Measurements from ENCODE around the gene ZNF107.

The ZNF107 gene

DNA sequence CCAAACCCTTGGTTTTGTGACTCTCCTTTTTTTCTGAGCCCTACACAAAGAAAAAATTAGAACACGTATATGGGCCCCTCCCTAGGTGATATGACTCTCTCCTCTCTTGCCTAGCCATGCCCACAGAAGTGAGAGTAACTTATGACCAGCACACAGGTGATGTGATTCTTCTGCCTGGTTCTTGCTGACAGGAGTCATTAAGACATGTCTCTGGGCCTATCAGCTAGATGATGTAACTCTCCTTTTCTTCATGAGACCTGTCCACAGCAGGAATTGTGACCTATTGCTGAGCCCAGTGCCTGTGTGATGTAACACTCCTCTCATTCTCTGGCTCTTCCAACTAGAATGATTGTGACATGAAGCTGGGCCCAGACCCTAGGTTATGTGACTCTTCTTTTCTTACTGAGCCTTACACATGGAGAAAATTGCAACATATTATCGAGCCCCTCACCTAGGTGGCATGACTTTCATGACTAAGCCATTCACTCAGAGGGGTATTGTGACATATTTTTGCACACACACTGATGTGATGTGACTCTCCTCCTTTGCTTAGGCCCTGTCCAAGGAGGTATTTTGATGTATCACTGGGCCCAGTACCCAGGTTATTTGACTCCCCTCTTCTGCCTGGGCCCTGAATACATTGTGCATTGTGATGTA lies 31.4 kb upstream of the ZNF107 start:
- H3K4me3 ChIP-seq (ENCODE audit: low read depth, low read length): no peak overlapping the region
- TF ChIP-seq, protein P1, sequence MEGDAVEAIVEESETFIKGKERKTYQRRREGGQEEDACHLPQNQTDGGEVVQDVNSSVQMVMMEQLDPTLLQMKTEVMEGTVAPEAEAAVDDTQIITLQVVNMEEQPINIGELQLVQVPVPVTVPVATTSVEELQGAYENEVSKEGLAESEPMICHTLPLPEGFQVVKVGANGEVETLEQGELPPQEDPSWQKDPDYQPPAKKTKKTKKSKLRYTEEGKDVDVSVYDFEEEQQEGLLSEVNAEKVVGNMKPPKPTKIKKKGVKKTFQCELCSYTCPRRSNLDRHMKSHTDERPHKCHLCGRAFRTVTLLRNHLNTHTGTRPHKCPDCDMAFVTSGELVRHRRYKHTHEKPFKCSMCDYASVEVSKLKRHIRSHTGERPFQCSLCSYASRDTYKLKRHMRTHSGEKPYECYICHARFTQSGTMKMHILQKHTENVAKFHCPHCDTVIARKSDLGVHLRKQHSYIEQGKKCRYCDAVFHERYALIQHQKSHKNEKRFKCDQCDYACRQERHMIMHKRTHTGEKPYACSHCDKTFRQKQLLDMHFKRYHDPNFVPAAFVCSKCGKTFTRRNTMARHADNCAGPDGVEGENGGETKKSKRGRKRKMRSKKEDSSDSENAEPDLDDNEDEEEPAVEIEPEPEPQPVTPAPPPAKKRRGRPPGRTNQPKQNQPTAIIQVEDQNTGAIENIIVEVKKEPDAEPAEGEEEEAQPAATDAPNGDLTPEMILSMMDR (IDR thresholded peaks at IDR 0.05; ENCODE audit: low read depth, low read length): no peak
- in situ Hi-C loops (cut with HindIII; ENCODE audit: low sequenced_read_pairs): no loop called here
- no peak for DNase-seq (ENCODE audit: low read depth, low spot score)

DNA sequence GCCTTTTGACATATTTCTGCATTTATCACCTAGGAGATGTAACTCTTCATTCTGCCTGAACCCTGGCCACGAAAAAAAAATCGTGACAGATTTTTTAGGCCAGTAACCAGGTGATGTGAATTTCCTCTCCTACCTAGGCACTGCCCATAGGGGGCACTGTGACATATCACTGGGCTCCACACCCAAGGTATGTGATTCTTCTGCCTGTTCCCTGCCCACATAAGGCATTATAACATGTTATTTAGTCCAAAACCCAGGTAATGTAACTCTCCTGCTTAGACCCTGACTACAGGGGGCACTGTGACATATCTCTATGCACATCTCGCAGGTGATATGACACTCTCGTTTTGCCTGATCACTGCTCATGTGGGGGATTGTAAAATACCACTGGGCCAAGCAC lies 29.5 kb upstream of the ZNF107 start:
- H3K4me3 ChIP-seq (ENCODE audit: low read depth, low read length): no peak overlapping the region
- TF ChIP-seq, protein P1 (IDR thresholded peaks at IDR 0.05; ENCODE audit: low read depth, low read length): no peak
- no peak for DNase-seq (ENCODE audit: low read depth, low spot score)
- in situ Hi-C loops (cut with HindIII; ENCODE audit: low sequenced_read_pairs): no loop called here

DNA sequence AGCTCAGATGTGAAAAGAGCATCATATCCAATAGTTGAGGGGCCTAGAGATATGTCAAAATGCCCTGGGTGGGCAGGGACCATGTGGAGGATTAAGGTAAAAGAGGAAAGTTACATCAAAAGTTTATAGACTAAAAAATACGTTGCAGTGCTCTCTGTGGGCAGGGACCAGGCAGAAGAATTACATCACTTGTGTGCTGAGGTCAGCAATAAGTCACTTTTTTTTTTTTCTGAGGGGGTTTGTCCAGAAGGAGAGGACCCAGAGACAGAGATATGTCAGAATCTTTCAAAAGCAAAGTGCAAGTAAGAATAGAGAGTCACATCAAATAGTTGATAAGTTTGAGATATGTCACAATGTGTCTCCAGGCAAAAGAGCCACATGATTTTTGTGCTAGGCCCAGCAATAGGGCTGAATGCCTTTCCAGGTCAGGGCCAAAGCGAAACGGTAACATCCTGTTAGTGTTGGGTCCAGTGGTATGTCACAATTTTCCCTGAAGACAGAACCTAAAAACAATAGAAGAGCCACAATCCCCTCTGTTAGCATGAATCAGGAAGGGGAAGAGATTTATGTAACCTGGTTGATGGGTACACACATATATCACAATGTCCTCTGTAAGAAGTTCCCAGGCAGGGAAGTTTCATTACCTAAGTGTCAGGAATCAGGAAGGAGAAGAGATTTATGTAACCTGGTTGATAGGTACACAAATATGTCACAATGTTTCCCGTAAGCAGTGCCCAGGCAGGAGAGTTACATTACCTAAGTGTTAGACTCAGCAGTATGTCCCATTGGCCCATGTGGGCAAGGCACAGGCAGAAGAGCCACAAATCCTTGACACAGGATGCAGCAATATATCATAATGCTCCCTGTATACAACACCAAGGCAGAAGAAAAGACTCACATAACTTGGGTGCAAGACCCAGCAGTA lies 28.1 kb upstream of the ZNF107 start:
- H3K4me3 ChIP-seq (ENCODE audit: low read depth, low read length): no peak overlapping the region
- no peak for DNase-seq (ENCODE audit: low read depth, low spot score)
- in situ Hi-C loops (cut with HindIII; ENCODE audit: low sequenced_read_pairs): no loop called here
- TF ChIP-seq, protein P1 (IDR thresholded peaks at IDR 0.05; ENCODE audit: low read depth, low read length): no peak

DNA sequence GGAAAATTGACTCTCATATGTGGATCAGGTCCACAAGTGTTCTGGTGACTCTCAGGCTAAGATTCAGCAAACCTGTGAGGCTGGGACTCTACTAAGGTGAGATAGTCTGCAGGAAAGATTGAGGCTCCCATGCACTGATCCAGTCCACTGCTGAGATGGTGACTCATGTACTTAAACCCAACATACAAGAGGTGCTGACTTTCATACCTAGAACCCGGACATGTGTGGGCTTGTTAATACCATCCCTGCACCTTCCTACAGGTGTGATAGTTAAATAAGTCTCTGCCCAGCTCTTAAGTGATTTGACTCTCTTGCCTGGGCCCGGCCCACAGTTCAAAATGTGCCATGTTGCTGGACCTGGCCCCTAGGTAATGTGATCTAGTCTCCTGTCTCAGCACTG lies 27.1 kb upstream of the ZNF107 start:
- TF ChIP-seq, protein P1 (IDR thresholded peaks at IDR 0.05; ENCODE audit: low read depth, low read length): no peak

DNA sequence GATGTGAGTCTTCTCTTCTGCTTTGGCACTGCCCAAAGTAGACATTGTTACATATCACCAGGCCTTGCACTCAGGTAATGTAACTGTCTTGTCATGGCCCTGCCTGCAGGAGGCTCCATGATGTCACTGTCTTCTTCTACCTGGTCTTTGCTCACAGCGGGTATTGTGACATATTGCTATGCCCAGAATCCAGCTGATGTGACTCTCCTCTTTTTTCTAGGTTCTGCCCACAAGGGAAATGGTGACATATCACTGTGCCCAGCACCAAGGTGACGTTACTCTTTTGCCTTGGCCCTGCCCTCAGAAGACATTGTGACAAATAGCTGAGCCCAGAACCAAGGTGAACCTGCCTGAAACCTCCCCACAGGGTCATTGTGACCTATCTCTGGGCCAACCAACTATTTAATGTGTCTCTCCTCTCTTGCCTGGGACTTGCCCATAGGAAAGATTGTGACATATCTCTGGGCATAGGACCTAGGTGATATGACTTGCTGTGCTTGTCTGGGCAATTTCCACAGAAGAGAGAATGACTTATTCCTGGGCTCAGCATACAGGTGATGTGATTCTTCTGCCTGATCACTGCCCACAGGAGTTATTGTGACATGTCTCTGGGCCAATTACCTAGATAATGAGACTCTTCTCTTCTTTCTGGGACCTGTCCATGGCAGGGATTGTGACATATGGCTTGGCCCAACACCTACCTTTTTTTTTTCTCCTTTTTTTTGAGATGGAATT lies 26.5 kb upstream of the ZNF107 start:
- TF ChIP-seq, protein P1 (IDR thresholded peaks at IDR 0.05; ENCODE audit: low read depth, low read length): no peak
- in situ Hi-C loops (cut with HindIII; ENCODE audit: low sequenced_read_pairs): no loop called here
- no peak overlapping the region for H3K4me3 ChIP-seq (ENCODE audit: low read depth, low read length)
- no peak for DNase-seq (ENCODE audit: low read depth, low spot score)

More for the DNA sequence above, 27.1 kb upstream of the ZNF107 start:
- DNase-seq (ENCODE audit: low read depth, low spot score): no peak
- in situ Hi-C loops (cut with HindIII; ENCODE audit: low sequenced_read_pairs): no loop called here
- no peak overlapping the region for H3K4me3 ChIP-seq (ENCODE audit: low read depth, low read length)

DNA sequence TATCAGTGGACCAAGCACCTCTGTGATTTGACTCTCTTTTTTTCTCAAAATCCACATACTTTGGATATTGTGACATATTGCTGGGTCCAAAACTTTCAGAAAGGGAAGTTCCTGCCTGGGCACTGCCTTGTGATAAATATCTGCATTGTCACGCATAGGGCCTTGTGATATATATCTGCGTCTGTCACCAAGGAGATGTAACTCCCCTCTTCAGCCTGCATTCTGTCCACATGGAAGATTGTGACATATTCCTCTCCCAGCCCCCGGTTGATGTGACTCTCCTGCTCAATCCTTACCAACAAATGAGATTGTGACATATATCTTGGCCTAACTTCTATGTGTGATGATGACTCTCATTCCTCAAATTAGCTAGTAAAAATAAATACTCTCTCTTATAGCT lies 25.4 kb upstream of the ZNF107 start:
- TF ChIP-seq, protein P1 (IDR thresholded peaks at IDR 0.05; ENCODE audit: low read depth, low read length): no peak
- DNase-seq (ENCODE audit: low read depth, low spot score): no peak
- in situ Hi-C loops (cut with HindIII; ENCODE audit: low sequenced_read_pairs): no loop called here
- H3K4me3 ChIP-seq (ENCODE audit: low read depth, low read length): no peak overlapping the region

All from astrocyte of the spinal cord (primary cell).